Natural killer cell (primary cell): ENCODE data around the gene SULF2. TPM values are rescaled to one million over a fixed set of nuclear protein-coding genes. Genes with fewer than 3 reads are reported as not detected.

ENCODE experiments used
- ATAC-seq, 3 donors: fragments of 150-1000 bp in 2 of 3; fragments of 200-7000 bp in 1 of 3; cut with Tn5 transposase; 1 replicate in 1 of 3; 2 replicates in 2 of 3; pipeline ENCODE4 v1.10.0; 2021; ENCODE audit warnings: mild to moderate bottlenecking in 2 of 3, moderate library complexity in 2 of 3
- DNase-seq, 2 donors: peaks; one replicate each; pipeline versions ENCODE4 v3.0.0 to v3.0.0-alpha.2; 2013 to 2021; ENCODE audit warnings: mixed read lengths in 1 of 2
- H3K27ac ChIP-seq: one replicate; pipeline ENCODE4 v1.5.1; 2013; ENCODE audit warnings: mild to moderate bottlenecking, low read length
- H3K27me3 ChIP-seq: one replicate; pipeline ENCODE4 v1.6.1; 2013; ENCODE audit warnings: low read length; ENCODE audit not compliant: control insufficient read depth, insufficient read depth
- H3K36me3 ChIP-seq: one replicate; pipeline ENCODE4 v1.6.1; 2013; ENCODE audit warnings: low read length; ENCODE audit not compliant: control insufficient read depth, insufficient read depth
- H3K4me1 ChIP-seq: one replicate; pipeline ENCODE4 v1.6.1; 2013; ENCODE audit warnings: low read length; ENCODE audit not compliant: control insufficient read depth, insufficient read depth
- H3K4me3 ChIP-seq: one replicate; pipeline ENCODE4 v1.5.1; 2013; ENCODE audit warnings: low read length
- H3K9me3 ChIP-seq: one replicate; pipeline ENCODE4 v1.6.1; 2013; ENCODE audit warnings: low read length; ENCODE audit not compliant: control insufficient read depth, insufficient read depth
- H3K27ac Mint-ChIP-seq, 2 donors: one replicate each; pipeline ENCODE4 v1.8.0; 2022; ENCODE audit warnings: mild to moderate bottlenecking in 2 of 2, mixed read lengths in 2 of 2, moderate library complexity in 1 of 2
- H3K27me3 Mint-ChIP-seq, 2 donors: one replicate each; pipeline ENCODE4 v1.8.0; 2022; ENCODE audit warnings: low read depth in 2 of 2, mixed read lengths in 2 of 2
- H3K36me3 Mint-ChIP-seq: one replicate; pipeline ENCODE4 v1.8.0; 2022; ENCODE audit warnings: mixed read lengths
- H3K4me1 Mint-ChIP-seq, 2 donors: one replicate each; pipeline ENCODE4 v1.8.0; 2022; ENCODE audit warnings: mixed read lengths in 2 of 2
- H3K4me3 Mint-ChIP-seq: one replicate; pipeline ENCODE4 v1.8.0; 2022; ENCODE audit warnings: mild to moderate bottlenecking, moderate library complexity, mixed read lengths
- H3K9me3 Mint-ChIP-seq, 2 donors: one replicate each; pipeline ENCODE4 v1.8.0; 2022; ENCODE audit warnings: mixed read lengths in 2 of 2
- CTCF ChIP-seq: fragments of 200-600 bp; IDR thresholded peaks from one replicate; pipeline ENCODE4 v1.8.0; 2022; ENCODE audit warnings: antibody characterized with exemption
- WGBS: methylation state at CpG from one replicate; pipeline ENCODE4 v1.1.7; 2013; ENCODE audit warnings: missing lambda C conversion rate; ENCODE audit not compliant: insufficient coverage; 5-methylcytosine and 5-hydroxymethylcytosine counted together
- intact Hi-C: fragments of 100-400 bp; cut with micrococcal nuclease; formaldehyde crosslinking; loops from one replicate; pipeline ENCODE4 v1.14.2; 2022
- total RNA-seq, 4 donors: library from RNA; stranded (reverse); fragments of 120-200 nt in 1 of 4; gene quantifications; one replicate each; pipeline versions ENCODE4 v1.2.3 to v1.2.4, GENCODE V29; 2013 to 2022

The SULF2 gene
- total RNA-seq, 3 donors from 2014 or later (not counting 1 experiment from before 2014, with no cell fraction given), result 8.1 to 48.7 (median 12.3) TPM

GRCh38 chr20:47747669-47748031 lies 37.6 kb downstream of the SULF2 start:
- no peak for TF ChIP-seq CTCF
- intact Hi-C loops, result no loop called here
- H3K9me3 Mint-ChIP-seq, result no peaks in the 10 kb centered on the region
- Histone ChIP-seq H3K36me3 (no peaks in the 10 kb centered on the region), H3K27me3 (no peaks in the 10 kb centered on the region), H3K27ac (no peak overlapping the region), H3K4me1 (peaks cover 8% of the 10 kb centered on the region), H3K9me3 (no peaks in the 10 kb centered on the region), H3K4me3 (no peak overlapping the region)
- no peak for DNase-seq
- peaks cover 0 to 7% of the 10 kb centered on the region in 2 donors for H3K4me1 Mint-ChIP-seq
- H3K27ac Mint-ChIP-seq, result no peak overlapping the region
- H3K36me3 Mint-ChIP-seq, result no peaks in the 10 kb centered on the region
- H3K27me3 Mint-ChIP-seq, result peaks cover 9 to 19% of the 10 kb centered on the region in 2 donors
- no peak overlapping the region for H3K4me3 Mint-ChIP-seq
- ATAC-seq, result no peak
- WGBS, result 90% methylated on average over 10 of the region's 10 CpGs

- ATAC-seq, result no peak
- H3K36me3 Mint-ChIP-seq, result no peaks in the 10 kb centered on the region
- TF ChIP-seq CTCF, result no peak
- peaks cover 5 to 19% of the 10 kb centered on the region in 2 donors for H3K27me3 Mint-ChIP-seq
- no peak overlapping the region for H3K4me3 Mint-ChIP-seq
- peaks cover 0 to 7% of the 10 kb centered on the region in 2 donors for H3K4me1 Mint-ChIP-seq
- Histone ChIP-seq H3K27ac (no peak overlapping the region), H3K4me1 (peaks cover 20% of the 10 kb centered on the region), H3K4me3 (no peak overlapping the region), H3K27me3 (no peaks in the 10 kb centered on the region), H3K9me3 (no peaks in the 10 kb centered on the region), H3K36me3 (no peaks in the 10 kb centered on the region)
- WGBS, result 92% methylated on average over 2 of the region's 4 CpGs
- H3K9me3 Mint-ChIP-seq, result no peaks in the 10 kb centered on the region
- no peak overlapping the region for H3K27ac Mint-ChIP-seq
- DNase-seq, result no peak
- intact Hi-C loops, result no loop called here
Observed at GRCh38 chr20:47744803-47745202, 40.5 kb downstream of the SULF2 start.

- no peak for TF ChIP-seq CTCF
- WGBS, result 95% methylated on average over 7 of the region's 7 CpGs
- Mint-ChIP-seq H3K27ac (no peak overlapping the region), H3K27me3 (peaks cover 5 to 14% of the 10 kb centered on the region in 2 donors), H3K36me3 (no peaks in the 10 kb centered on the region), H3K4me1 (peaks cover 0 to 7% of the 10 kb centered on the region in 2 donors), H3K4me3 (no peak overlapping the region), H3K9me3 (no peaks in the 10 kb centered on the region)
- H3K27ac ChIP-seq, result no peak overlapping the region
- DNase-seq (no peak), ATAC-seq (no peak)
- H3K9me3 ChIP-seq, result no peaks in the 10 kb centered on the region
- H3K36me3 ChIP-seq, result no peaks in the 10 kb centered on the region
- H3K4me1 ChIP-seq, result peaks cover 21% of the 10 kb centered on the region
- intact Hi-C loops, result no loop called here
- H3K4me3 ChIP-seq, result no peak overlapping the region
- H3K27me3 ChIP-seq, result no peaks in the 10 kb centered on the region
Observed at GRCh38 chr20:47743671-47744070, 41.6 kb downstream of the SULF2 start.
